Eye (tissue), 1 donor: ENCODE results near the gene GDPGP1.
"Not testable (repeated sequence)": the region's sequence is repeated elsewhere in the genome, so short reads cannot be mapped to it uniquely, and the experiment has no call there.

ENCODE experiments used
- DNase-seq: peaks from one replicate; pipeline ENCODE4 v3.0.0-alpha.2; 2015

GDPGP1 gene

GRCh38 chr15:90264671-90265070, 30.7 kb downstream of the GDPGP1 start:
- DNase-seq: no peak

GRCh38 chr15:90265271-90266060, 31.5 kb downstream of the GDPGP1 start, which contains the start of gene NGRN:
Gene NGRN (plus strand): TSS chr15:90265672. CDS start chr15:90265713, 41 bp downstream.
- peak; percentile 98 for DNase-seq

GRCh38 chr15:90266061-90266431, 32.0 kb downstream of the GDPGP1 start:
- no peak for DNase-seq

GRCh38 chr15:90266485-90266884, 32.5 kb downstream of the GDPGP1 start:
- no peak for DNase-seq

GRCh38 chr15:90268415-90268814, 34.4 kb downstream of the GDPGP1 start:
- DNase-seq: no peak

- no peak for DNase-seq
Measured at GRCh38 chr15:90270502-90271150, 36.6 kb downstream of the GDPGP1 start.

- DNase-seq: no peak
Measured at GRCh38 chr15:90271459-90272166, 37.6 kb downstream of the GDPGP1 start.

GRCh38 chr15:90278467-90278866, 44.5 kb downstream of the GDPGP1 start:
- DNase-seq: not testable (repeated sequence)

- DNase-seq: not testable (repeated sequence)
Measured at GRCh38 chr15:90280743-90281142, 46.7 kb downstream of the GDPGP1 start.

- DNase-seq: not testable (repeated sequence)
Measured at GRCh38 chr15:90281637-90282036, 47.6 kb downstream of the GDPGP1 start.

- DNase-seq: peak; percentile 39
Measured at GRCh38 chr15:90286678-90287077, 52.7 kb downstream of the GDPGP1 start.

- DNase-seq: no peak
Measured at GRCh38 chr15:90287101-90287500, 53.1 kb downstream of the GDPGP1 start.

- DNase-seq: no peak
Measured at GRCh38 chr15:90287946-90288345, 53.9 kb downstream of the GDPGP1 start.

- DNase-seq: no peak
Measured at GRCh38 chr15:90291679-90292356, 57.8 kb downstream of the GDPGP1 start.

- DNase-seq: peak; percentile 62
Measured at GRCh38 chr15:90293040-90293810, 59.2 kb downstream of the GDPGP1 start.

- DNase-seq: no peak
Measured at GRCh38 chr15:90294159-90294558, 60.1 kb downstream of the GDPGP1 start.

GRCh38 chr15:90294601-90295269, 60.7 kb downstream of the GDPGP1 start:
- DNase-seq: no peak

- no peak for DNase-seq
Measured at GRCh38 chr15:90295270-90295648, 61.2 kb downstream of the GDPGP1 start.
